ENCODE data around the gene C10orf120.

C10orf120 gene

DNA sequence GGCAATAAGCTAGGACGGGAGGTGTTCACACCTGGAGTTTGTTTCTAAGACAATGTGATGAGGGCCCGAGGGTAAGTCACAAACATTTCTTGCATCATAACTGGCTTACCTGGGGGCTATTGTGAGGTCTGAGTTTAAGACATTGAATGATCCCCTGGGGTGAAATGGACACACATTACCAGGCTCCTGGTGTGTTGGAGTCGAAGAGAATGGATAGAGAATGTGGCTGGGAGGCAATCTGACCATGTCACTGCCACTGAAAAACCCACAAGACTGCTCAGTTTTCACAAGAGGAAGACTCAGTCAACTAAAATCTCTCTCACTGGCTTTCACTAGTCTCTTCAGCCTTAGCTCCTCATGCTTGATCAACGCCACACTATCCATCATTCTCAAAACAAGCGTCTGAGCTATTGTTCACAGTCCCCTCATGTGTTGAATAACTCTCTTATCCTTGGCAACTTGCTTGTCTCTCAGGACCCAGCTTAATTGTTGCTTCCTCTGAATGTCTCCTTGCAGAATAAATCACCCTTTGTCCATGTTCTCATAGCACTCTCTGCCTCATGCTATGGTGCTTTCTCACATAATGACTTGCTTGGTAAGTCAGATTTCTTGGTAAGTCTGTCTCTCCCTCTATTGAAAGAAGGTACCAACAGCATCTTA lies at the start of gene C10orf120:
Gene C10orf120, minus strand, starts transcription at position 51 of the 660 bp plus-strand sequence. CDS start 56 bp downstream, outside the sequence.
- DNase-seq (ENCODE audit: low read depth): no peak

DNA sequence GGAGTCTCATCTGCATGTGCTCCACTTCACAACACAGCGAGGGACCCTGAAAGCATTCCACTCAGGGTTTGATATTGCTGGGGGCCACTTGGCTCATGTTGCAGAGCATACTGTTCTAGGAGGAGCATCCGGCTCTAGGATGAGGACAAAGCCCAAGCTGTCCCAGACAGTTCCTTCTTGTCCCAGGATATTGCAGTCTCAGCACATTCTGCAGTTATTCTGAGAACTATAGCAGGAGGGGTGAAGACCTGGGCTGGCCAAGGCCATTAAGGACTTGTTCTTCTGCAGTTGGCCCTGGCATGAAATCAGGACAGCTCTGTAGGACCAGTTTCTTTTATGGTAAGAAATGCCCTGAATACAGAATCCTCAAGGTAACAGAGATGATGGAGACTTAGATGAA lies 48.9 kb upstream of the C10orf120 start:
- no peak for DNase-seq (ENCODE audit: low read depth)

DNA sequence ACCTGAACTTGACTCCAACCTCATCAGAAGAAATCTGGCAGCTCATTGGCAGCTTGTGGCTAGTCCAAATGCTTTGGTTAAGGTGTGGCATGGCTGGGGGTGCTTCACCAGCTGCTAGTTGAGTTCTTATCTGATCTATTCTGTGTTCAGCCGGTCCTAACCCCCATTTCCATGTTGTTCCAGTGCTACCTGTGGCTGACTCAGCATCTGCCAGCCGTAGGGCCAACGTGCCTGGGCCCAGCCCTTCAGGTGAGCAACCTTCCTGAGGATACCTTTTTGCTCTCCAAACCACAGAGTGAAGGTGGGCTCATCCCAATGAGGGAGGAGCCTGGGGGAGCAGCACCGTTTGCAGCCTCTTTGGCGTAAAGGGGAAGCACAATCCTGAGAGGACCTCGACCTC lies 46.8 kb upstream of the C10orf120 start:
- DNase-seq (ENCODE audit: low read depth): no peak

DNA sequence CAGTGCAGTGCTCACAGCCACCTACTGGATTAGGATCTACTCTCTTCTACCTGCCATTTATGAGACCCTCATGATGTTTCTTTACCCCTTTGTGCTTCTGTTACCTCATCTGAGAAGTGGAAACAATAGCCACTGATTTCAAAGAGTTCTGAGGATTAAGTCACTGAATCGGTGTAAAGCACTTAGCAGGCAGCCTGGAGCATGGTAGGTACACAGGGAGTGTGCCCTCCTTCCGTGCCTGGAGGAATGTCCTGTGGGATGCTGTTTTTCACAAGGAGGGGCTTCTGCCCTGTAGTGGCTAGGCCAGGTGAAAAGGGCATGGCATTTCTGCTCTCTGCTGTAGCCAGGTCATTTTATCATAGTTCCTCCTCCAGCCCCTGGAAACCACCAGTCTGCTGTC lies 44.6 kb upstream of the C10orf120 start:
- no peak for DNase-seq (ENCODE audit: low read depth)

DNA sequence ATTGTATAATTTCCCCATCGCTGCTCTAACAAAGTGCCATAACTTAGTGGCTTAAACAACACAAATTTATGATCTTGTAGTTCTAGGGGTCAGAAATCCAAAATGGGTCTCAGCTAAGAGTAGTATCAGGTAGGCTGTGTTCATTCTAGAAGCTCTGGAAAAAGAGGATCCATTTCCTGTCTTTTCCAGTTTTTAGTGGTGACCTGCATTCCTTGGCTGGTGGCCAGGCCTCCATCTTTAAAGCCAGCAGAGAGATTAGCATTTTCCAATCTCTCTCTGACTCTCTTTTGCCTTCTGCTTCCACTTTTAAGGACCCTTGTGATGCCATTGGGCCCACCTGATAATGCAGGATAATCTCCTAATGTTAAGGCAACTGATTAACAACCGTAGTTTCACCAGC lies 41.0 kb upstream of the C10orf120 start:
- no peak for DNase-seq (ENCODE audit: low read depth)

DNA sequence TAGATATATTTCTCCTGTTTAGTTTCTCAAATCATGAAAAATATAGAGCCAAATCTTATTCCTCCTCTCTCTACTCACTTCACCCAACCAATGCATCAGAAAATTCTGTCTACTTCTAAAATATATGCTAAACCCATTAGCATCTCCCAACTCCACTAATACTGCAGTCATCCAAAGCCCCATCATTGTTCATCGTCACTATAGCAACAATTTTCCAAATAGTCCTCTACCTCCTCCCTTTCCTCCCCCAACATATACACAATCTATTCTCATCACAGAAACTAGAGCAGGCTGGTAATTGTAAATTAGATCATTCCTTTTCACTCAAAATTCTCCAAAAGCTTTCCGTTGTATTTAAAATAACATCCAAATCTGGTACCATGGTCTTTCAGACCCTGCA lies 38.4 kb upstream of the C10orf120 start:
- DNase-seq (ENCODE audit: low read depth): no peak

DNA sequence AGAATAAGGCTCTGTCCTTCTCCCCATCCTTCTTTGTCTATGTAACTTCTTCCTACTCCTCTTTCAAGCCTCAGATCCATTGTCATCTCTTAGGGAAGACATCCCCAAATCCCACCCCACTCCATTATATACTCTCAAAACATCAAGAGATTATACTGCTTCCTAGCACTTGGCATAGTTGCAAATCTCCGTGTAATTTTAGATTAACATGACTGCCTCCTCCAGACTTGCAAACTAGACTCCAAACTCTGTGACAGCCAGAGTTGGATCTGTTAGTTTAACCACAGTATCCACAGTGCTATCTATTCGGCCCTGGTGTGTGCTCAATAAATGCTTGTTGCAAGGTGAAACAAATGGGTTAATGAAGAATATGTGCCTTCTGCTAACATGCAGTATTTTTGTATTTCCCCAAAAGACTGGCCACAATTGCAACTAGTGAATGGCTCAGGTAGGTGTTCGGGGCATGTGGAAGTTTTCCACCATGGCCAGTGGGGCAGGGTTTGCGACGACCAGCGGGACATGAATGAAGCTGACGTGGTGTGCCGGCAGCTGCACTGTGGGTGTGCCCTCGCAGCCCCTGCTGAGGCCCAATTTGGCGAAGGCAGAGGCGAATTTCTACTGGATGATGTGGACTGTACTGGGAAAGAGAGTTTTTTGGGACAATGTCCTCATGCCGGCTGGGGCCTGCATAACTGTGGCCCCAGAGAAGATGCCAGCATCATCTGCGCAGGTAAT lies 34.5 kb upstream of the C10orf120 start:
- no peak for DNase-seq (ENCODE audit: low read depth)

DNA sequence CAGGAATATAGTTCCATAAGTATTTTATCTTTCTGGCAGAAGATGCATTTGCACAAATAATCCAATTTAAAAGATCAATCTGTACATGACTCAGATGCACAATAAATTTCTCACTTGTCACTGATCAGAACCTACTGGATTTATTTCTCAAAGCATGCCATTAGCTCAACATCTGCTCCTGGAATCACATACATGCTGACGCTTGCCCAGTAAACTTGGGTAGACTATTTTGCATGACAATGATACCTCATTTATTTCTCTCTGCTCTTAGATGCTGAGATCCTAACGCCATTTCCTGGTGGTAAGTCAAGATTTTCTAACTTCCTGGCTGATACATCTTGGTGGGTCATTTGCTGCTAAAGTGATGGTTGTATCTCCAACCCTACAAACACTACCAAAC lies 33.8 kb upstream of the C10orf120 start:
- no peak for DNase-seq (ENCODE audit: low read depth)

DNA sequence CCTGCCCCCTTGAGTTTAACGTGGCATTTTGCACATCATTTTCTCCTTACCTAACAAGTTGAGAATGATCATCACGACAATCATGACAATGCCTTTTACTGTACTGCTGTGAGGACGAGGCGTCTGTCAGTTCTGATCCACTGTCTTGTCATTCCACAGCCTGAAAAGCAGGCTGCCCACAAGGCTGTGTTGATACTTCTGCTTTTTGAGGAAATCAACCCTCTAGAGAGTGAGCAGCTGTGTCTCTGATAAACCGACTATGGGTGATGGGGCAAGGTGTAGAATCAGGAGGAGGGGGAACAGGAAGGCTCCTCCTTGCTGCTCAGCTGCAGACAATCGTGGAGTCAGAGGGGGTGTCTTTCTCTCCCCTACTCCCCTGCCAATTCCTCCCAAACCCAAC lies 30.6 kb upstream of the C10orf120 start:
- no peak for DNase-seq (ENCODE audit: low read depth)

DNA sequence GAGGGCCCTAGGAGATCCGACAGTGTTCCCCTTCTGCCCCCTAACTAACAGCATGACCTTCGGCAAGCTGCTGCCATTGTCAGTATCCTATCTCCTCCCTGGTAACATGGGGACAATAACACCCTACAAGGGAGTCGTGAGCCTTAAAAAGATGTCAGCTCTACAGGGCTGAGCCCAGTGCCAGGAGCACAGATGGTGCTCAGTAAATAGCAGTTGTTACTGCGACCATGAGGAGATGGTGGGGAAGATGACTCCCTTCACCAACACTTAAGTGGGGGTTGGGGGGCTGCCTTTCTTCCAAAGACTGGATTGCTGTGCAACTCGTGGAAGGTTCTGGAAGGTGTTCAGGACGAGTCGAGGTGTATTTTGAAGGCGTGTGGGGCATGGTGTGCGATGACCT lies 29.5 kb upstream of the C10orf120 start:
- no peak for DNase-seq (ENCODE audit: low read depth)

DNA sequence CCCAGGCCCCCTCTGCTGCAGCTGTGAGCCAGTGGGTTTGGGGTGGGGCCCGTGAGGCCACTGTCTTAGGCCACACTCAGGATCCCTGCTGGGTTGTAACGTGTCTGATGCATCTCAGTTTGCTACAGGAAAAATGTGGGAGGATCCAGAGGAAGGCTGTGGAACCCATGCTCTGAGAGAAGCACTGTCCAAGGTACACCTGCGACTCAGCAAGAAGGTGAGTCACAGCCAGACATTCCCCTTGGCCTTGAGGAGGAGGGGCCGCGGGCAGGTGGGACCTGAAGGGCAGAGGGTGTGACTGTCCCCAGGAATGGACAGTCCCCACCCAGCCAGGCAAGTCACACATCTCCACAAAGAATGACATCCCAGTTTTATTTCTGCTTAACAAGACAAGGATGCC lies 27.8 kb upstream of the C10orf120 start:
- DNase-seq (ENCODE audit: low read depth): no peak

DNA sequence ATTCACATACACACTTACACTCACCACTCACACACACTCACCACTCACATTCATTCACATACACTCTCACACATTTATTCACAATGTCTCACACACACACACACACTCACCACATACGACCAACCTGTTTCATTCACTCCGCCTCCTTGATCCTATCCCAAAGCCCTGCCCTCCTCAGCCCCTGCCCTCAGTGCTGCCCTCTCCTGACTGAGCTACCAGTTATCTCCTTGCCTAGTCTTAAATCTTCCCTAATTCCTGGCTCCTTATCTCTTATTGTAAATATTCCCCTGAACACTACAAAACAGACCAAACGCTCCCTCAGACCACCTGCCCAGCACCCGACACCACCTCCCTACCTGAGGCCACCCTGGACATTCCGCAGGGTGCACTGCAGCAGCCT lies 26.1 kb upstream of the C10orf120 start:
- DNase-seq (ENCODE audit: low read depth): no peak

DNA sequence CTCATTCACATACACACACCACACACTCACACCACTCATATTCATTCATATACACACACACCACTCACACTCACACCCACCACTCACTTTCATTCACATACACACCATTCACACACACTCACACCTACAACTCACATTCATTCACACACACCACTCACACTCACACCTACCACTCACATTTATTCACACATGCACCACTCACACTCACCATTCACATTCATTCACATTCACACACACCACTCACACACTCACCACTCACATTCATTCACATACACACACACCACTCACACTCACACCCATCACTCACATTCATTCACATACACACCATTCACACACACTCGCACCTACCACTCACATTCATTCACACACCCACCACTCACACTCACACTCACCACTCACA lies 25.4 kb upstream of the C10orf120 start:
- DNase-seq (ENCODE audit: low read depth): no peak

DNA sequence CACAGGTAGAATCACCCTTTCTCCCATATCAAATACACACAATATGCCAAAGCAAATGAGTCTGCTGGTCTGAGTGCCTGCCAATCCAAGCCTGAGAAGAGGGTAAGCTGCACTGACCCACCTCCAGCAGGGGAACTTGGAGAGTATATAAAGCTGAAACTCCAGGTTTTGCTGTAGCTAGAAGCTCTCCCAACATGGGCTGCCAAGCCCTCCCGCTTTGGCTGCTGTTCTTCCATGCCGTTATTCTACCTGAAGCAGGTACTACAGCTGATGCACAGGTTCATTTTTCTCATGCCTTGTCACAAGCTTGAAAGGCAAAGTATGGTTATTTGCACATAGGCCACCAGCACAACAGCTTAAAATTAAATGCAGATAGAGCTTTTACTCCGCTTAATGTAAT lies 21.5 kb upstream of the C10orf120 start:
- no peak for DNase-seq (ENCODE audit: low read depth)

DNA sequence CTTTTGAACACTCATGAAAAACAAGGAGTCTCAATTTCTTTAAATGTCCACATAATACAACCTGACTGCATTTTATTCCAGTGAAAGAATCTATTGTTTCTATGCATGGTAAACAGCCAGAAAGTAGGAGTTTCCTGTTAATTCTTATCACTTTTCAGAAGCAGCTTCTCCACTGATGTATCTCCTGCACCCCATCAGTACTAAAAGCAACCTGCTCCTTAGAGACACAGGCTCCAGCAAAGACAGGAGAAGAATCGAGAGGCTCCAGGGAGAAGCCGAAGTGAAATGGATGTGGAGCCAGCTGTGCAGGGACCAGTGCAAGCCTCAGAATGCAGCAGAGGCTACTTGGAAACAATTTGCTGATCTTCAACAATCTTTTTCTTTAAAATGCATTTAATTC lies 16.4 kb upstream of the C10orf120 start:
- no peak for DNase-seq (ENCODE audit: low read depth)

DNA sequence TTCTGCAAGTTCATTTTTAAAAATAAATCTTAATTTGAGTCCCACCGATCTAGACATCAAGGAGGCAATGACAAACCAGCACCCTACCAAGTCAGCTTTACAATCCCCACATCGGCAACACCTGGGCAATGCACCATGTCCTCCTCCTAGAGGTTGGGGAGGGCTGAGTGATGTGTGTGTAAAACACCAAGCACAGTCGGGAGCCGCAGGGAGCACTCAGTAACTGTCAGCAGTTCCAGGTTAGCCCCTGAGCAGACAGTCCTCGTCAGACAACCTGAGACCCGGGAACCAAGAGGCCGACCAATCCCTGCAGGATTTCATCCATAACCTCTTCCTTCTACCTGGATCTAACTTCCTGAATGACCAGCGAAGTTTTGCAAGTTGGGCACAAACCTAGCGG lies 15.9 kb upstream of the C10orf120 start:
- no peak for DNase-seq (ENCODE audit: low read depth)

DNA sequence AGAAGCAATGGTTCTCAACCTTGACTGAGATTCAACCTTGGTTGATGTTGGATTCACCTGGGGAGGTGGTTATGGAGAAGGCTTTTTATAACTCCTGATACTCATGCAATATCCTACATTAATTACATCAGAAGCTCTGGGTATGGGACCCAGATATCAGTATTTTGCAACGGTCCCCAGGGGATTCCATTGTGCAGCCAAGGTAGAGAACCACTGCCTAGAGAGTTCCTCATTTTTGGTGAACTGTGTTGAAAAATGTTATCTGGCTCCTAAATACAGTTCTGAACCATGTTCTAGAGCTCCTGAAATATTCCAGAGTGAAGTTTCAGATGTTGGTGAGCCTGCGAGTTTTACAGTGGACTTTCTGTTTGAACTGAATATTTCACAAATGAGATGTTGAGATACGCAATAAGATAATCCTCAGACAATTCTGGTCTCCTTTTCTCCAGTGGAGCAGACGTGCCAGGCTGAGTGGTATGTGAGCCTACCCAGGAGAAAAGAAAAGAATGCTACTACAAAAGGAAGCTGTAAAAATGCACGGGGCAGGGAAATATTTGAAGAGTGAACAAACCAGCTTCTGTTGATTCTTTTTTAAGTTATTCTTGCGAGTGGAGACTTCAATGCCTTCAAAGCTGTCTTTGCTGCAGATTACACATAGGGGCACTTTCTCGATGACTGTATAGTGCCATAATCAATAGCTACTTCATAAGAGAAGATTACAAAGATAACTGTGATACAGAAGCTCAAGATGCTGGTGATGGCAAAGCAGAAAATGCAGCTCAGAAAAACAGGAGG lies 13.6 kb upstream of the C10orf120 start:
- DNase-seq (ENCODE audit: low read depth): no peak

DNA sequence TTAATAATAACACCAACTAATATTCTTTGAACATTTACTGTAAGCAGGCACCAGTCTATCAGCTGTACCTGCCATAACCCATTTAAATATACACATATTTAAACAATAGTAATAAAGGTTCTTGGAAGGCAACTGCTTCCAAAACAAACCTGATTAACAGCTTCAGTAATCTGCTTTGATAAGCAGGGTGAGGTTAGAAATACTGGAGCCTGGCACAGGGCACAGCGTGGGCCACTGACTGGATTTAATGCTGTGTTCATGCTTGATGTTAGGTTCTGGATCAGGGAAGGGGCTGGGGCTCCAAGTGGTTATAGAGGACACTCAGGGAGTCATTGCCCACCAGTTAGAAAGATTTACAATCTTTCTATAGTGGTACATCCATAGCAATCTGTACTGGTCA lies 10.9 kb upstream of the C10orf120 start:
- DNase-seq (ENCODE audit: low read depth): no peak

DNA sequence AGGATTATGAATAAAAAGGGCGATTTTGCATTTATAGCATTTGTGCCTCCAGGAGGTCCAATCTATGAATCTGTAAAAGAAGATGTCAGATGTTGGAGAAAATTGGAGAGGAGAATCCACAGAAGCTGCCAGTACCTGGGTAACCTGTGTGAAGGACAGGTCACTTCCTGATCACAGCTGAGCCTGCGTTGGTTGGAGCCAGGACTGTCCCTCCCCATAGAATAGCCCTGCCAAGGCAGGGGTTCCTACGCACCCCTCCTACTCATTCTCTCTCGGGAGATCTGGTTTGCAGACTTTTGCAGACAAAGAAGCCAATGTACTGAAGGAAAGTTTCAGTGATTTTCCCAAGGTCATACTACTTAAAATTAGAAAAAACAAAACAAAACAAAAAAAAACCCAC lies 10.3 kb upstream of the C10orf120 start:
- DNase-seq (ENCODE audit: low read depth): no peak

DNA sequence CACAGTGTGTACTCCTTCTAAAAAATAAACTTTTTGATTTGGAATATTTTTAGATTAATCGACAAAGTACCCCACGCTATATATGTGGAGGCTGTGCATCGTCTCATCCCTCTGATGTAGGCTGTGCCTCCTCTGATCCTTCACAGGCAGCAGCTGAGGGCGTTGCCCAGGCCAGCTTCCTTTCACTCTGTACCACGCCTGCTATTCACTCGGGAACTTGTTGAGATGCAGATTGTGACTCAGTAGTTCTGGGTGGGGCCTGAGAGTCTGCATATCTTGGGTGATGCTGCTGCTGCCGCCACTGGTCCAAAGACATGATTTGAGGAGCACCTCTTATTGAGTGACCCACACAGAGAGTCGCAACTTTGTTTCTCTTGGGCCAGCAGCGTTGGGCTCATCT lies 7.9 kb upstream of the C10orf120 start:
- DNase-seq (ENCODE audit: low read depth): no peak

DNA sequence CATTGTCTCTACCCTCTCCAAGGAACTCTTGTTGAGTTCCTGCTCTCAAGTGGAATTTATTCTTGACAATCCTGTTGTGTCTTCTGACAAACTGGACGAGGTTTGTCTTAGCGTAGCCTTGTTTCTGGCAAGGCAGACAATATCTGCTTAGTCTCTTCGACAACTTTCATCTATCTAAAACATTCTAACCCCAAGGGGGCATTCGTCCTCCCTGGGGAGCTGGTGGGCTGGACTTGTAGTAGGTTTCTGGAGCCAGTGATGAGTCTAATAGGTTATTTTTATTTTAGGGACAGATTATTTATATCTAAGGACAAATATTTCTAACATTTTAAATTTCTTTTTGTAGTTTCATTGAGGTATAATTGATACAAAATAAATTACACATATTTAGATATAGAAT lies 7.3 kb upstream of the C10orf120 start:
- DNase-seq (ENCODE audit: low read depth): no peak

DNA sequence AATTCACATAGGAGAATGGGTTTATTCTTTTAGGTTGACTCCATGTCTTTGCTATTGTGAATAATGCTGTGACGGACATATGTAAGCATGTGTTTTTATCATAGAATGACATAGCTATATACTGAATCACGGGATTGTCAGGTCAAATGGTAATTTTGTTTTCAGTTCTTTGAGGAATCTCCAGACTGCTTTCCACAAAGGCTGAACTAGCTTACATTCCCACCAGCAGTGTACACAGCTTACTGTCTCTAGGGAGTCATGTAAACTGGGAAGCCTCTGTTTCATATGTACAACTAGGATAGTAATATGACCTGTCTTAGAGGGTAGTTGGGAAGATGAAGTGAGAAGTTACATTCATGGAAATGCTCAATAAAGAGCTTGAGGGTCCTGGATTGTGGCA lies 6.8 kb upstream of the C10orf120 start:
- no peak for DNase-seq (ENCODE audit: low read depth)
